Activated T-cell treated with anti-CD3 and anti-CD28 coated beads for 48 hours (primary cell): Measurements from ENCODE around the gene LGI4.

Experiments
- DNase-seq: peaks from one replicate; pipeline ENCODE4 v3.0.0-alpha.2; 2020; ENCODE audit warnings: low read depth

Gene LGI4

GRCh38 chr19:35123573-35123972, 11.3 kb downstream of the LGI4 start:
- DNase-seq = no peak

- DNase-seq = no peak
Observed at GRCh38 chr19:35122687-35123551, 11.9 kb downstream of the LGI4 start.

- DNase-seq = no peak
Observed at GRCh38 chr19:35120898-35121297, 14.0 kb downstream of the LGI4 start.

- DNase-seq = no peak
Observed at GRCh38 chr19:35120492-35120891, 14.4 kb downstream of the LGI4 start.

GRCh38 chr19:35119578-35120155, 15.2 kb downstream of the LGI4 start:
- DNase-seq = no peak

- no peak for DNase-seq
Observed at GRCh38 chr19:35119091-35119490, 15.8 kb downstream of the LGI4 start.

GRCh38 chr19:35118268-35119020, 16.4 kb downstream of the LGI4 start:
- no peak for DNase-seq

GRCh38 chr19:35117799-35118198, 17.1 kb downstream of the LGI4 start:
- DNase-seq = no peak

- no peak for DNase-seq
Observed at GRCh38 chr19:35117116-35117515, 17.7 kb downstream of the LGI4 start.

GRCh38 chr19:35116072-35116801, 18.6 kb downstream of the LGI4 start:
- DNase-seq = no peak

GRCh38 chr19:35115177-35115951, 19.5 kb downstream of the LGI4 start, which contains the start of gene FXYD3:
FXYD3 (plus strand) TSS chr19:35115823; CDS start chr19:35119377, 3,554 bp downstream.
- DNase-seq = no peak

GRCh38 chr19:35114353-35115176, 20.3 kb downstream of the LGI4 start:
- DNase-seq = peak; percentile 66

- DNase-seq = no peak
Observed at GRCh38 chr19:35112995-35113688, 21.7 kb downstream of the LGI4 start.

- no peak for DNase-seq
Observed at GRCh38 chr19:35110974-35111373, 23.9 kb downstream of the LGI4 start.

GRCh38 chr19:35109395-35110112, 25.3 kb downstream of the LGI4 start:
- no peak for DNase-seq

- no peak for DNase-seq
Observed at GRCh38 chr19:35108730-35109129, 26.1 kb downstream of the LGI4 start.

GRCh38 chr19:35107545-35107944, 27.3 kb downstream of the LGI4 start:
- no peak for DNase-seq

- no peak for DNase-seq
Observed at GRCh38 chr19:35106898-35107541, 27.8 kb downstream of the LGI4 start.

GRCh38 chr19:35106291-35106583, 28.6 kb downstream of the LGI4 start:
- no peak for DNase-seq
